GM18511 (cell line): ENCODE measurements around the gene ATP5MC3.
"Not testable (repeated sequence)": the region's sequence is repeated elsewhere in the genome, so short reads cannot be mapped to it uniquely, and the experiment has no call there.

ENCODE experiments used
- ATAC-seq: cut with Tn5 transposase; IDR thresholded peaks from one replicate; pipeline ENCODE4 v1.9.1; 2021; ENCODE audit warnings: mild to moderate bottlenecking, moderate library complexity; ENCODE audit not compliant: unreplicated experiment

ATP5MC3 gene

GRCh38 chr2:175181104-175181876 lies at the start of gene ATP5MC3:
ATP5MC3 (minus strand) TSS chr2:175181710; CDS start chr2:175181393, 317 bp downstream.
- peak; percentile 94 for ATAC-seq

GRCh38 chr2:175228601-175229000 lies 47.1 kb upstream of the ATP5MC3 start:
- not testable (repeated sequence) for ATAC-seq

GRCh38 chr2:175228179-175228578 lies 46.7 kb upstream of the ATP5MC3 start:
- no peak for ATAC-seq

GRCh38 chr2:175227393-175227792 lies 45.9 kb upstream of the ATP5MC3 start:
- no peak for ATAC-seq

- no peak for ATAC-seq
Observed at GRCh38 chr2:175220075-175220474, 38.6 kb upstream of the ATP5MC3 start.

GRCh38 chr2:175218551-175218950 lies 37.0 kb upstream of the ATP5MC3 start:
- ATAC-seq = no peak

GRCh38 chr2:175207741-175208438 lies 26.4 kb upstream of the ATP5MC3 start:
- no peak for ATAC-seq

- no peak for ATAC-seq
Observed at GRCh38 chr2:175206866-175207265, 25.4 kb upstream of the ATP5MC3 start.

GRCh38 chr2:175205523-175205922 lies 24.0 kb upstream of the ATP5MC3 start:
- no peak for ATAC-seq

GRCh38 chr2:175203621-175204496 lies 22.3 kb upstream of the ATP5MC3 start:
- peak; percentile 95 for ATAC-seq

- ATAC-seq = no peak
Observed at GRCh38 chr2:175195012-175195411, 13.5 kb upstream of the ATP5MC3 start.

GRCh38 chr2:175188761-175189160 lies 7.3 kb upstream of the ATP5MC3 start:
- no peak for ATAC-seq

- ATAC-seq = peak; percentile 78
Observed at GRCh38 chr2:175187378-175187777, 5.9 kb upstream of the ATP5MC3 start.

- ATAC-seq = no peak
Observed at GRCh38 chr2:175183674-175184073, 2.2 kb upstream of the ATP5MC3 start.

- ATAC-seq = peak; percentile 20
Observed at GRCh38 chr2:175181877-175182308, 383 bp upstream of the ATP5MC3 start.

GRCh38 chr2:175180701-175181103 lies 808 bp downstream of the ATP5MC3 start:
- peak; percentile 69 for ATAC-seq

- ATAC-seq = no peak
Observed at GRCh38 chr2:175176624-175177023, 4.9 kb downstream of the ATP5MC3 start.

- ATAC-seq = no peak
Observed at GRCh38 chr2:175175896-175176295, 5.6 kb downstream of the ATP5MC3 start.

GRCh38 chr2:175175320-175175719 lies 6.2 kb downstream of the ATP5MC3 start:
- ATAC-seq = no peak

- ATAC-seq = no peak
Observed at GRCh38 chr2:175170659-175171304, 10.7 kb downstream of the ATP5MC3 start.

- ATAC-seq = no peak
Observed at GRCh38 chr2:175169191-175169590, 12.3 kb downstream of the ATP5MC3 start.
